DMS79 (cell line): Measurements from ENCODE around the gene MAP2K2.
"Not testable (repeated sequence)": the region's sequence is repeated elsewhere in the genome, so short reads cannot be mapped to it uniquely, and the experiment has no call there.

ENCODE experiments used
- DNase-seq: peaks from one replicate; lab custom pipeline; 2025; lab: John Stamatoyannopoulos, UW

MAP2K2 gene

GRCh38 chr19:4123615-4124568 is at the start of gene MAP2K2:
TSS of gene MAP2K2 (minus strand) at chr19:4124122. CDS start at chr19:4123875, 247 bp downstream.
- DNase-seq, result peak; percentile 84

DNA sequence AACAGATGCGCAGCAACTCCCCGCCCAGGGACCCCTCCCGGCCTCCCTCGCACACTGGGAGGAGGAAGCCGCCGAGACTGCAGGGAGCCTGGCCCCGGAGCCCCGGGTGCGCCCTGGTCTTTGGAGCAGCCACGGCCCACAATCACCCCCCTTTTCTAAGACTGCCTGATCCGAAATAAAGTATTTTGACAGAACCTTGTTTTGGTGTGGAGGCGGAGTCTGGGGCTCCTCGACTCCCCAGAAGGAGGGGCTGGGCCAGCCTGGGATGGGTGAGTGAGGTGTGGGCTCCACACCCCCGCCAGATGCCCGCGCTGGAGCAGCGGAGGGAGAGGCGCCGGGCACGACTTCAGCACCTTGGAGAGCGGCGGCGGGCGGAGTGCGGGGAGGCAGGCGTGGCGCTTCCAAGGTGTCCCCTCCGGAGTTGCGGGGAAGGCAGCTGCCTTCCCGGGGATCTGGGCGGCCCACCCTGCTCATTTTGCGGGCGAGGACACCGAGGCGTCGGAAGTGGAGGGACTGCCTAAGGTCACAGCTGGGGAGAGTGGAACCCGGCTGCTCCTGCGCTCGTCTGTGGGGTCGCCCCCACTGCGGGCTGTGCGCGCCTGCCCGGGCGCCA is 49.0 kb upstream of the MAP2K2 start:
- DNase-seq, result no peak

- DNase-seq, result no peak
Observed at GRCh38 chr19:4171676-4172075, 47.8 kb upstream of the MAP2K2 start.

GRCh38 chr19:4164262-4164661 is 40.3 kb upstream of the MAP2K2 start:
- DNase-seq, result no peak

DNA sequence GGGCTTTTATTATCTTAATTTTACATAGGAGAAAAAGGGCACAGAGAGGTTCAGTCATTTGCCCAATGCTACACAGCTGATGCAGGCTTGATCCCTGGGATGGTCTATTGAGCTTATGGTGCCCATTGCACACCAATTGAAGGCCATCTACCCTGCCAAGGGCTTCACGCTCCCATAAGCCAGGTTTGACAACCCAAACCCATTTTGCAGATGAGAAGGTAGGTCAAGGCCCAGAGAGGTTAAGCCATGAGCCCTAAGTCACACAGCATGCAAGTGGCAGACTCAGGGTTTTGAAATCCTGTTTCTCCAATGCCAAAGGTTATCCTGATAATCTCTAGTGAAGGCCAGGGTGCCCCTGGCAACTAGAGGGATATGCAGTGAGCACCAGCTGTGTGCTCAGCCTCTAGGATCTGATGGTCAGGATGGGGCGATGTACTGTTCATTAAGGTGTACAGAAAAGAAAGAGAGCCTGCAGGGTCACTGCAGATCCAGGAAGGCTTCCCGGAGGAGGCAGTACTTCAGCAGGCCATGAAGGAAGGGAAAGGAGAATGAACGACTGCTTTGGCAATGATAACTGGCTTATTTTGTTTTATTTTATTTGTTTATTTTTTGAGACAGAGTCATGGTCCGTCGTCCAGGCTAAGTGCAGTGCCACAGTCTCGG is 37.6 kb upstream of the MAP2K2 start:
- no peak for DNase-seq

- DNase-seq, result not testable (repeated sequence)
Observed at GRCh38 chr19:4157971-4158370, 34.0 kb upstream of the MAP2K2 start.

GRCh38 chr19:4157164-4157563 is 33.2 kb upstream of the MAP2K2 start:
- no peak for DNase-seq

DNA sequence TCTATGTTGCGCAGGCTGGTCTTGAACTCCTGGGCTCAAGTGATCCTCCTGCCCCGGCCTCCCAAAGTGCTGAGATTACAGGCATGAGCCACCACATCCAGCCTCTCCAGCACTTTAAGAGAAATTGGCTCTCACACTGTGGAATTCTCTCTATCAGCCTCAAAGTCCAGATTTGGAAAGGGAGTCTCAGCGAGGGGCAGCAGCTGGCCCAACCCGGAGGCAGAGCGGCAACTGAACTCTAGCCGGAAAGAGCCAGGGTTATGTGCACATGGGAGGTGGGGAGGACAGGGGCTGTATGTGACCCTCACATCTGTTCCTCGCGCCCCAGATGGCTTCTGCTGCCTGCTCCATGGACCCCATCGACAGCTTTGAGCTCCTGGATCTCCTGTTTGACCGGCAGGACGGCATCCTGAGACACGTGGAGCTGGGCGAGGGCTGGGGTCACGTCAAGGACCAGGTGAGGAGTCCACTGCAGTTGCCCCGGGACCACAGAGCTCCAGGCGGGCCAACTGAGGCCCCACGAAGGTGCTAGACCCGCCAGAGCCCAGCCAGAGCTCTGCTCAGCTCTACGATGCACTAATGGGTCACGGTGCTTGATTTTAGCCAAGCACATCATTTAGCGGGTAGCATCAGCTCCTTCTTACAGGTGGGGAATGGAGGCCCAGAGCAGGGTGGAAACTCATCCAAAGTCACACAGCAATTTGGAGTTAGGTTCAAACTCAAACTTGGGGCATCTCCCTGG is 30.8 kb upstream of the MAP2K2 start:
- DNase-seq, result no peak

DNA sequence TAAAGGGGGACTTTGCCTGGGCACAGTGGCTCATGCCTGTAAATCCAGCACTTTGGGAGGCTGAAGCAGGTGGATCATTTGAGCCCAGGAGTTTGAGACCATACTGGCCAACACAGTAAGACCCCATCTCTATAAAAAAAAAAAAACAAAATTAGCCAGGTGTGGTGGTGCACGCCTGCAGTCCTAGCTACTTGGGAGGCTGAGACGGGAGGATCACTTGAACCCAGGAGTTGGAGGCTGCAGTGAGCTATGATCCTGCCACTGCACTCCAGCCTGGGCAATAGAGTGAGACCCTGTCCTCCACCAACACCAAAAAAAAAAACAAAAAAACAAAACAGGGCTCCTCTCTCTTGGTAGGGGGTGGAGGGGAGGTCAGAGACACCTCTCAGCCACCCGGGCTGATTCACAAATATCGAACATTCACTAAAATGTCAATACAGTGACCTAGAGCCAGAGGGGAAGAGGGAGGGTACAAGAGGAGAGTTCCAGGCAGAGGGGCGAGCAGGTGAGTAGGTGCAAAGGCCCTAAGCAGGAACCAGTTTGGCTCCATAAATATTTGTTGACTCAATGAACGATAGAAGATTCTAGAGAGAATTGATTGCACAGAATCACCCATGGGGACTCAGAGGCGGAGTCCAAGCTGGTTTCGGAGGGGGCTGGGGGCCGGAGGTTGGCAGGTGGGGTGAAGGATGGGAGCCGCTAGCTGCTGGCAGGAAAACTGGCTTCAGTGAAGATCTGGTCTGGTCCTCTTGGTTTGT is 28.5 kb upstream of the MAP2K2 start:
- DNase-seq, result no peak

DNA sequence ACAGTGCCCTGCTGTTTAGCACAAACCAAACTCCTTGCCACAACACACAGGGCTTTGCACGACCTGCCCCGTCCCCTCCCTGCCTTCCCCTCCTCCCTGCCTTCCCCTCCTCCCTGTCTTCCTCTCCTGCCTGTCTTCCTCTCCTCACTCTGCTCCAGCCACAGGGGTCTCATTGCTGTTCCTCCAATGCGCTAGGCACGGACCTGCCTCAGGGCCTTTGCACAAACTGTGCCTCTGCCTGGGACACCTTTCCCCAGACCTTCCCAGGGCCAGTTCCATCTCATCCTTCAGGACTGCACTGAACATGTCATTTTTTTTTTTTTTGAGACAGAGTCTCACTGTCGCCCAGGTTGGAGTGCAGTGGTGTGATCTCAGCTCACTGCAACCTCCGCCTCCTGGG is 27.7 kb upstream of the MAP2K2 start:
- no peak for DNase-seq

GRCh38 chr19:4149518-4150288 is 25.8 kb upstream of the MAP2K2 start:
- no peak for DNase-seq

DNA sequence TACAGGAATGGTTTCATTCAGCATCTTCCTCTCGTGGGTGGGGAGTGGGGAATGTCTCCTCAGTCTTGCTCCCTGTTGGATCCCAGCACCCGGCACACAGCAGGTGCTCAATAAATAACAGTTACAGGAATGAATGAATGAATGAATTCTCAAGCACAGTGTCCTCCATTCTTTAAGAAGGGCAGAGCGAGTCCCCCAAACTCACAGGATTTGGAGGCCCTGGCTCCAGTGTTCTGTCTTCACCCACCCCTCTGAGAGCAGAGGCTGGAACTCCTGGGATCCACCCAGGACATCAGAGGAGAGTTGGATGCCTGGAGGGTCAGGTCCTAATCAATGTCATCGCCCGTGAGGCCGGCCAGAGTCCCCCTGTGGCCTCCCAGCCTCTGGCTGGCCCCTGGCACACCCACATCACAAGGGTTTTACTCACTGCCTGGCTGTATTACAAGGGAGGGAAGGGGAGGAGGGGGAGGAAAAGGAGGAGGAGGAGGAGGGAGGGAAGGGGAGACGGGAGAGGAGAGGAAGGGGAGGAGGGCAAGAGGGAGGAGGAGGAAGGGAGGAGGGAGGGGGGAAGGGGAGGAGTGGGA is 20.8 kb upstream of the MAP2K2 start:
- no peak for DNase-seq

GRCh38 chr19:4142916-4143315 is 19.0 kb upstream of the MAP2K2 start:
- not testable (repeated sequence) for DNase-seq

GRCh38 chr19:4140237-4140711 is 16.4 kb upstream of the MAP2K2 start:
- peak; percentile 16 for DNase-seq

- no peak for DNase-seq
Observed at GRCh38 chr19:4139614-4140236, 15.8 kb upstream of the MAP2K2 start.

GRCh38 chr19:4138445-4138844 is 14.5 kb upstream of the MAP2K2 start:
- no peak for DNase-seq

- no peak for DNase-seq
Observed at GRCh38 chr19:4136680-4137088, 12.8 kb upstream of the MAP2K2 start.

DNA sequence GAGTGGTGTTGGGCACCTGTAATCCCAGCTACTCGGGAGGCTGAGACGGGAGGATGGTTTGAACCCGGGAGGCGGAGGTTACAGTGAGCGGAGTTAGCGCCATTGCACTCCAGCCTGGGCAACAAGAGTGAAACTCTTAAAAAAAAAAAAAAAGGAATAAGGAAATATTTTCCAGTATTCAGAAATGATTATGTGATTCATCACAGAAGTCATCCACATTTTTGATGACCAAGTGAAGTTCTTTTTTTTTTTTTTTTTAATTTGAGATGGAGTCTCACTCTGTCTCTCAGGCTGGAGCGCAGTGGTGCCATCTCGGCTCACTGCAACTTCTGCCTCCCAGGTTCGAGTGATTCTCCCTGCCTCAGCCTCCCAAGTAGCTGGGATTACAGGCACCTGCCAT is 11.5 kb upstream of the MAP2K2 start:
- DNase-seq, result not testable (repeated sequence)

DNA sequence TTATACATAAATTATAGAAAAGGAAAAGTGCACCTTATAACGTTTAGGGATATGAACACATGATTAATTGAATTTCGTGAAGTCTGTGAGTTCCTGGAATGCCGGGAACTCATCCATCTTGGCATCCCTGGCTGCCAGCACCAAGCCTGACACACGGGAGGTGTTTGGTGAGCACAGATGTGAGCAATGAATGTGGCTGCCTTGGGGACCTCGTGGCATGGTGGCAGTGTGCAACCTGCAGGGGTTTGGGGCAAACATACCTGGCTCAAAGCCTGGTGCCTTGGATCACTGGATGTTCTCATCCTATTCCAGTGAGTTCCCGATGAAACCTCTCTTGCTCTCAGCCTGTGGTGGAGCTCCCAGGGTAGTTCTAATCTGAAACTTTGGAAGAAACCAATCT is 10.4 kb upstream of the MAP2K2 start:
- no peak for DNase-seq
